Glomerular visceral epithelial cell (primary cell): ENCODE results near the gene UGT1A10.

Source experiments
- DNase-seq: peaks from one replicate; pipeline ENCODE4 v3.0.0-alpha.2; 2016; ENCODE audit errors: extremely low spot score

The UGT1A10 gene

DNA sequence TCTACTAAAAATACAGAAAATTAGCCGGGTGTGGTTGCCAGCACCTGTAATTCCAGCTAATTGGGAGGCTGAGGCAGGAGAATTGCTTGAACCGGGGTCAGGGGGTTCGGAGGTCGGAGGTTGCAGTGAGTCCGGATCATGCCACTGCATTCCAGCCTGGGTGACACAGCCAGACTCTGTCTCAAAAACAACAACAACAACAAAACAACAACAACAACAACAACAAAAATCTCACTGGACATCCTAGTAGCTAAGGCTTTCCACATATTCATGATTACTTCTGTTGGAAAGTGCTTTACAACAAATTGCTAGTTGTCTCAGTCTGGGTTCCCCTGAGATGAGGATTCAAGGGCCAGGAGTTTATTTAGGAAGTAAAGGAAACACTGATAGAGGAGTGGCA lies 137.6 kb downstream of the UGT1A10 start:
- no peak for DNase-seq

GRCh38 chr2:233775414-233775813 lies 139.2 kb downstream of the UGT1A10 start:
- DNase-seq, result no peak

- DNase-seq, result no peak
Observed at GRCh38 chr2:233778030-233778429, 141.8 kb downstream of the UGT1A10 start, which contains the start of gene MROH2A. MROH2A (plus strand) TSS chr2:233778330; CDS start chr2:233779359, 1,029 bp downstream.

- no peak for DNase-seq
Observed at GRCh38 chr2:233779722-233780121, 143.5 kb downstream of the UGT1A10 start.

DNA sequence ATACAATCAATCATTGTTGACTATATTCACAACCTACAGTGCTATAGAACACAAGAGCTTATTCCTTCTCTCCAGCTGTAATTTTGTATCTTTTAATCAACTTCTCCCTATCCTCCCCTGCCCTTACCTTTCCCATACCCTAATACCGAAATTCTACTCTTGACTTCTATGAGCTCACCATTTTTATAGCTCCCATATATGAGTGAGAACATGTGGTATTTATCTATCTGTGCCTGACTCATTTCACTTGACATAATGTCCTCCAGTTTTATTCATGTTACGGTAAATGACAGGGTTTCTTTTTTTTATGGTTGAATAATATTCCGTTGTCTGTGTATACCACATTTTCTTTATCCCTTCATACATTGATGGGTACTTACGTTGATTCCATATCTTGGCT lies 144.5 kb downstream of the UGT1A10 start:
- DNase-seq, result no peak

DNA sequence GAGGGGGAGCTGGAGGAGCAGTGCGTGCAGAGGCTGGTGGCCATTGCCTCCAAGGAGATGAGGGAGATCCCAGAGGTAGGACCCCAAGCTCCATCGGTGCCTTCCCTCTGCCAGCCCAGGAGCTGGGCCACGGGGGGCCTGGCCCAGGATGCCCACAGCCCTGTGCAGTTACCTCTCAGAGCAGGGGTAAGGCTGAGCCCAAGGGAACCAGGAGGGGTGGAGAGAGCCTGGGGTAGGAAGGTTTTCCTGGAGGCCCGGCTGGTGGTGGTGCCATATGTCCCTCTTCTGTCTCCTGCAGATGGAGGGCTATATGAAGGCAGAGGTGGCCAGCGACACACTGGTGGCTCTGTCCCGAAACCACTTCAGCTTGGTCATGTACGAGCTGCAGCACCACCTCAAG lies 153.3 kb downstream of the UGT1A10 start:
- DNase-seq, result no peak

- DNase-seq, result no peak
Observed at GRCh38 chr2:233791151-233791882, 155.1 kb downstream of the UGT1A10 start.

GRCh38 chr2:233791883-233792329 lies 155.7 kb downstream of the UGT1A10 start:
- no peak for DNase-seq

- no peak for DNase-seq
Observed at GRCh38 chr2:233792720-233793119, 156.5 kb downstream of the UGT1A10 start.

DNA sequence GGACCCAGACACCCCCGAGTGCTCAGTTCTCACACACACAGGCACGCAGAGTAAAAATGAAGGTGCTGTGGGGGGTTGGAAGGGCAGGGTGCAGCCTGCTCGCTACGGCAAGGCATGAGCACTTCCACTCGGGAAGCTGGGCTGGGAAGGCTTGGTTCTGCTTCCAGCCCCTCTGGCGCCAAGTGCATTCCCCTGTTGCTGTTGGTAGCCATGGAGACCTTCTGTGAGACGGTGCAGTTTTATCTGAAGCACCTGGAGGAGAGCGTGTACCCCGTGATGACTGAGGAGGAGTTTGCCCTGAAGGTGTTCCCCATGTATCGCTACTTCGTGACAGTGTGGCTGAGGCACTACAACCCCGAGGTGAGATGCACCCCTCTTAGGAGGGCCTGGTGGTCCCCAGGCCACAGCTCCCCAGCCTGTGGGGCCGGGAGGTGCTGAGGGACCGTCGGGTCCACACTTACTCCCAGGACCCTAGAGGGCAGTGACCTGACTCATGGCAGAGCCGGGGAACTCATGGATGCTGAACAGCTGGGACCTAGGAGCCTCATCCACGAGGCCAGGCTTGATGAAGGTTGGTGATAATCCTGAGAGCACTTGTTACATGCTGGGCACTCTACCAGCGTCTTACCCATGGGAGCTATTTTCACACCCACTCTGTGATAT lies 157.3 kb downstream of the UGT1A10 start:
- no peak for DNase-seq

- DNase-seq, result no peak
Observed at GRCh38 chr2:233794128-233794658, 157.9 kb downstream of the UGT1A10 start.

DNA sequence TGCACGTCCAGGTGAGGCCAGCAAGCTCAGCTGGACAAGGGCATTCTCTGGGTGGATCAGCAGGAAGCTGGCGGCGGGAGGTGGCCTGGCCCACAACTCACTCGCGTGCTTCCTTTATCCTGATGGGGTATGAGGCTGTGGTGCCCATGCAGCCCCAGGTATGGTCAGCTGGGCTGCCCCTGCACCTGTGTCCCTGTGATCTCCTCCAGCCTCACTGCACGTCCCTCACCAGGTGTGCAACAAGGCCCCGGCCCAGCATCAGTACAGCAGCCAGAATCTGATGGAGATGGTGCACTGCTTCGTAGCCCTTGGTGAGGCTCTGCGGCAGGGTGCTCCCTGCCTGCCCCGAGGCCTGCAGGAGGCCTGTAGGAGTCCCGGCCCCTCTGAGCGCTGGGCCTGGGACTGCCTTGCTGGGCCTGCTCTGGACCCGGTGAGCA lies 159.5 kb downstream of the UGT1A10 start:
- DNase-seq, result no peak

GRCh38 chr2:233796254-233796653 lies 160.0 kb downstream of the UGT1A10 start:
- no peak for DNase-seq

DNA sequence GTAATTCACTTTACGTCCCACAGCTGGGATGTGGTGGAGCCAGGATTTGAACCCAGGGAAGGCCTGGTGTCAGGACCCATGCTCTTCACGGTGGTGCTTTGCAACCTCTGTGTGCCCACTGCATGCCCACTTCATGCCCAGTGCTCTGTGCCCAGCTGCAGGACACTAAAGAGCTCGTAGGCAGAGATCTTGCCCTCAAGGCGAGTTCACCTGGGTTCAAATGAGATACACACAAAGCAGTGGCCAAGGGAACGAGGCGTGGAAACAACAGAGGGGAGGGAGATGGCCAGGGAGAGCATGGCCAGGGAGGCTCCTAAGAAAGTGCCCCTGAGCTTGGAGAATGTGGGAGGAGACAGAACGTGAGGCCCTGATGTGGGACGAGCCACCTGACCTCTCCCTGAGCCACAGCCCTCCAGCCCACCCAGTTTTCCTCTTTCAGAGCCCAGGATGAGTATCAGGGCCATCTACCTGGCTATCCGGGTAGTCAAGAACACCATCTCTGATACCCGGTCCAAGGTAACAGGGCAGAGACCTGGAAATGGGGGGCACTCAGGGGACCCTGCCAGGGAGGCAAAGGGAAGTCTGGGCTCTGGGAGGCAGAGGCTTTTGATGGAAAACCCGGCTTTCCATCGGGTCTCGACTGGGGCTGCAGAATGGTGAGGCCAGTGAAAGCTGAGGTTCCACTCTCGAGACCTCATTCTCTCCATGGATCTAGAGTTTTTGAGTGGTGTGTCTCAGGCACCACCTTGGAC lies 162.3 kb downstream of the UGT1A10 start:
- no peak for DNase-seq

DNA sequence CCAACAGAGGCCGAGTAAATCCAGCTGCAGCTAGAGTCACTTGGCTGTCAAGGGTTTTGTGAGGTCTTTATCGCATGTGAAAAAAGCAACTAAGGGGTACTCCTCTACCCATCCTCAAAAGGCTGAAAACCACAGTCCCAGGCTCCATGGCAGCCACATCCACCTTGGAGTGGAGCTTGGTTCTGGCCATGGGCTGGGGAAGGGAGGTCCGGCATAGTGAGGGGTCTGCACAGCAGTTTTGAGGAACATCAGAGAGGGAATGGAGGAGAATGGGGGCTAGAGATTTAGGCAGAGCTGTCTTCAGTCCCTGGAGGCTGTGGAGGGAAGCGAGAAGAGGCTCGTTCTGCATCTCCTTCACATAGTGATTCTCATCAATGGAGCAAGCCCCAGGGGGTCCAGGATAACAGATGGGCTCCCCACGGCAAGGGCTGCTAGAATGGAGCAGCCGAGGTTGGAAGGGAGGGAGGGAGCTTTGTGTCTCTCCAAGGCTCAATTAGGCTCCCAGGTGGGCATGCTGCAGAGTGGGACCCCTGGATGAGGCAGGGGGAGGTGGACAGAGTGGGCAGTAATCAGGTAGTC lies 162.9 kb downstream of the UGT1A10 start:
- DNase-seq, result no peak

DNA sequence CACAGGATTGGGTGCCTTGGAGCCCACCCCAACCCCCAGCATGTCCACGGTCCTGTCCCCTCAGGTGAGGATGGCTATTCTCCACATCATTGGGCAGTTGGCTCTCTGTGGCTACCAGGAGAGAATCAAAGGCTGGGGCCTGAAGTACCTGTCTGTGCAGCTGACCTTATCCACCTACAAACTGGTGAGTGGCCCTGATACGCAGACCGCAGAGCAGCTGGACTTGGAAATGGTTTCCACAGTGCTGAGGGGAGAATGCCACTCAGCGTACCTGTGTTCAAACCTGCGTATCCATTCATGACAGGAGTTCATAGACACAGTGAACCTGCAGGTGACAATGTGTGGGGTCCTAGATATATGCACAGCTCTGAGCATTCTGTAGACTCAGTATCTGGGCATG lies 163.5 kb downstream of the UGT1A10 start:
- DNase-seq, result no peak

GRCh38 chr2:233800208-233800607 lies 164.0 kb downstream of the UGT1A10 start:
- no peak for DNase-seq

DNA sequence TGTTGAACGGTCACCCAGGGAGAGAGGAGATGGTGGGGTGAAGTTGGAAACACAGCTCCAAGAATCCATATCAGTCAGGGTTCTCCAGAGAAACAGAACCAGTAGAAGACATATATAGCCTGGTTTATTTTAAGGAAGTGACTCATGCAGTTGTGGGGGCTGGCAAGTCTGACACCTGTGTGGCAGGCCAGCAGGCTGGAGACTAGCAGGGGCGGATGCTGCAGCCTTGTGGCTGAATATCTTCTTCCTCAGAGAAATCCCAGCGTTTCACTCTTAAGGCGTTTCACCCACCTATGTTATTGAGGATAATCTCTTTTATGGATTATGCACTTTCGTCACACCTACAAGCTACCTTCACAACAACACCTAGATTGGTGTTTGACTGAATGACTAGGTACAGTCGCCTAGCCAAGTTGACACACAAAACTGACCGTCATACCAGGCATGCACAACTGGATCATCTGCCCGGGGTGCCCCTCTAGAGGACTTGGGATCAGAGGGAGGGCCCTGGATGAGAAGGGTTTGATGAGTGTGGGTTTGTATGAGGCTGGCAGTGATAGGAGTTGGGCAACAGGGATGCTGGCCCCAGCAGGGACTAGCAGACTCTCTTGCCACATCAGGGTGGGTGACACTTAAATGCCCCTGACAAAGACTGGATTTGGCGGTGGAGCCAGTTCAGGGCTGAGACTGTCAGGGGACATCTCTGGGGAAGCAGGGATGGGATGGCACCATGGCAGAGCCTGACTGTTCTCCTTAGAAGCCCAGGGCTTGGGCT lies 165.3 kb downstream of the UGT1A10 start:
- DNase-seq, result peak; percentile 69

DNA sequence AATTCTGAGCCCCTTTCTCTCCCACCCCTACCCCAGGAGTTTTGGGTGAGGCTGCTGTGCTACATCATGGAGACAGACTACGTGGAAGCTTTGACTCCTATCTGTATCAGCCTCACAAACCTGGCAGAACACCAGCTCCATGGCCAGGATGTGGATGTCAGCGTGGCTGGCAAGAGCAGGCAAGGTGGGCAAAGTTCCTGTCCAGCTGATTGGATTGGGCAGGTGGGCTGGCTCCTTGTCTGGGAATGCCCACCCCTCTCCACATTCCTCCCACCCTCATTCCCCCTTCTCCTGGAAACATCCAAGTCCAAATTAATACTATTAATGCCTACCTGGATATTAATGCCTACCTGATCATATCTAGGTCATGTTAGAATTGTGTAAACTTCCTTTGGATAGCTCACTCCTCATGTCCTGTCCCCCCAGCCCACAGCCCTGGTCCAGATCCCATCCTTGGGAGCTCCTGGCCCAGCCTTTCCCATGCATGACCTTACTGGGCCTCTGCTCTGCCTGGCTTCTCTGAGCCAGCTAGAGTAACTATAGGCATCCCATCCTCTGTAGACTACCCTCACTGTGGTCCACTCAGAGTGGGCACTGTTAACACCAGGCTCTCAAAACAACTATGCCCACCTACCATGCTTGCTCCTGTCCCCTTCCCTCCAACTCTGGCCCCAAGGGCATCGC lies 166.0 kb downstream of the UGT1A10 start:
- no peak for DNase-seq

- no peak for DNase-seq
Observed at GRCh38 chr2:233803292-233803911, 167.2 kb downstream of the UGT1A10 start.
